ENCODE data around the gene NARS2. TPM values are rescaled to one million over a fixed set of nuclear protein-coding genes. Genes with fewer than 3 reads are reported as not detected.
"Not testable (repeated sequence)": the region's sequence is repeated elsewhere in the genome, so short reads cannot be mapped to it uniquely, and the experiment has no call there.

Gene NARS2
- total RNA-seq = 10 to 100 TPM; 14.3 to 21.1 TPM

- H3K4me1 Mint-ChIP-seq = peaks cover 11% of the 10 kb centered on the region
- no peaks in the 10 kb centered on the region for H3K27me3 Mint-ChIP-seq
- H3K36me3 Mint-ChIP-seq (ENCODE audit: low read depth) = peaks cover 26% of the 10 kb centered on the region
- H3K27ac Mint-ChIP-seq = peak within 1 kb of the TSS; percentile 88
- peak within 1 kb of the TSS; percentile 89 for H3K4me3 Mint-ChIP-seq
- ATAC-seq (replicated peaks) = peak; percentile 97
- H3K9me3 Mint-ChIP-seq = no peaks in the 10 kb centered on the region
Measured at GRCh38 chr11:78574386-78575381, at the start of gene NARS2. NARS2 (minus strand) TSS chr11:78574864; CDS start chr11:78574488, 376 bp downstream.

- H3K9me3 Mint-ChIP-seq = peaks cover 9% of the 10 kb centered on the region
- ATAC-seq (replicated peaks) = no peak
Measured at GRCh38 chr11:78622666-78623065, 48.0 kb upstream of the NARS2 start.

GRCh38 chr11:78620159-78620558 lies 45.5 kb upstream of the NARS2 start:
- Mint-ChIP-seq H3K27ac (no peak overlapping the region), H3K4me3 (no peak overlapping the region), H3K4me1 (no peaks in the 10 kb centered on the region), H3K36me3 (ENCODE audit: low read depth) (no peaks in the 10 kb centered on the region), H3K9me3 (peaks cover 9% of the 10 kb centered on the region), H3K27me3 (no peaks in the 10 kb centered on the region)
- no peak for ATAC-seq (replicated peaks)

More at GRCh38 chr11:78622666-78623065, 48.0 kb upstream of the NARS2 start:
- H3K4me3 Mint-ChIP-seq = no peak overlapping the region
- H3K27ac Mint-ChIP-seq = no peak overlapping the region
- no peaks in the 10 kb centered on the region for H3K4me1 Mint-ChIP-seq
- no peaks in the 10 kb centered on the region for H3K36me3 Mint-ChIP-seq (ENCODE audit: low read depth)
- peaks cover 3% of the 10 kb centered on the region for H3K27me3 Mint-ChIP-seq

GRCh38 chr11:78615724-78616123 lies 41.1 kb upstream of the NARS2 start:
- H3K4me1 Mint-ChIP-seq = no peaks in the 10 kb centered on the region
- peaks cover 14% of the 10 kb centered on the region for H3K9me3 Mint-ChIP-seq
- H3K27ac Mint-ChIP-seq = no peak overlapping the region
- H3K27me3 Mint-ChIP-seq = peaks cover 5% of the 10 kb centered on the region
- no peak for ATAC-seq (replicated peaks)
- H3K4me3 Mint-ChIP-seq = no peak overlapping the region
- H3K36me3 Mint-ChIP-seq (ENCODE audit: low read depth) = no peaks in the 10 kb centered on the region

- Mint-ChIP-seq H3K27ac (no peak overlapping the region), H3K4me1 (no peaks in the 10 kb centered on the region), H3K27me3 (peaks cover 5% of the 10 kb centered on the region), H3K9me3 (peaks cover 5% of the 10 kb centered on the region), H3K4me3 (no peak overlapping the region), H3K36me3 (ENCODE audit: low read depth) (no peaks in the 10 kb centered on the region)
- ATAC-seq (replicated peaks) = no peak
Measured at GRCh38 chr11:78613378-78613813, 38.7 kb upstream of the NARS2 start.

GRCh38 chr11:78612721-78613377 lies 38.2 kb upstream of the NARS2 start:
- Mint-ChIP-seq H3K27me3 (peaks cover 5% of the 10 kb centered on the region), H3K36me3 (ENCODE audit: low read depth) (no peaks in the 10 kb centered on the region), H3K4me1 (no peaks in the 10 kb centered on the region), H3K4me3 (no peak overlapping the region), H3K27ac (no peak overlapping the region), H3K9me3 (peaks cover 5% of the 10 kb centered on the region)
- no peak for ATAC-seq (replicated peaks)

GRCh38 chr11:78609321-78609720 lies 34.7 kb upstream of the NARS2 start:
- not testable (repeated sequence) for H3K4me1 Mint-ChIP-seq; H3K27me3 Mint-ChIP-seq; H3K4me3 Mint-ChIP-seq; H3K9me3 Mint-ChIP-seq; H3K36me3 Mint-ChIP-seq (ENCODE audit: low read depth); ATAC-seq (replicated peaks); H3K27ac Mint-ChIP-seq

- Mint-ChIP-seq H3K27me3 (peaks cover 9% of the 10 kb centered on the region), H3K36me3 (ENCODE audit: low read depth) (no peaks in the 10 kb centered on the region), H3K4me1 (no peaks in the 10 kb centered on the region), H3K27ac (no peak overlapping the region), H3K9me3 (no peaks in the 10 kb centered on the region), H3K4me3 (no peak overlapping the region)
- ATAC-seq (replicated peaks) = no peak
Measured at GRCh38 chr11:78607696-78608095, 33.0 kb upstream of the NARS2 start.

GRCh38 chr11:78606667-78607066 lies 32.0 kb upstream of the NARS2 start:
- Mint-ChIP-seq H3K36me3 (ENCODE audit: low read depth) (no peaks in the 10 kb centered on the region), H3K27me3 (peaks cover 15% of the 10 kb centered on the region), H3K4me3 (no peak overlapping the region), H3K9me3 (no peaks in the 10 kb centered on the region), H3K27ac (no peak overlapping the region), H3K4me1 (no peaks in the 10 kb centered on the region)
- no peak for ATAC-seq (replicated peaks)

- Mint-ChIP-seq H3K27ac (no peak overlapping the region), H3K4me3 (no peak overlapping the region), H3K27me3 (peaks cover 26% of the 10 kb centered on the region), H3K9me3 (no peaks in the 10 kb centered on the region), H3K36me3 (ENCODE audit: low read depth) (no peaks in the 10 kb centered on the region), H3K4me1 (no peaks in the 10 kb centered on the region)
- ATAC-seq (replicated peaks) = no peak
Measured at GRCh38 chr11:78605296-78605695, 30.6 kb upstream of the NARS2 start.

GRCh38 chr11:78603792-78604191 lies 29.1 kb upstream of the NARS2 start:
- Mint-ChIP-seq H3K4me1 (no peaks in the 10 kb centered on the region), H3K9me3 (no peaks in the 10 kb centered on the region), H3K27me3 (peaks cover 27% of the 10 kb centered on the region), H3K4me3 (no peak overlapping the region), H3K36me3 (ENCODE audit: low read depth) (no peaks in the 10 kb centered on the region), H3K27ac (no peak overlapping the region)
- ATAC-seq (replicated peaks) = no peak

GRCh38 chr11:78602771-78603170 lies 28.1 kb upstream of the NARS2 start:
- ATAC-seq (replicated peaks); H3K4me3 Mint-ChIP-seq; H3K4me1 Mint-ChIP-seq; H3K27ac Mint-ChIP-seq; H3K36me3 Mint-ChIP-seq (ENCODE audit: low read depth); H3K9me3 Mint-ChIP-seq: not testable (repeated sequence)
- peaks cover 27% of the 10 kb centered on the region for H3K27me3 Mint-ChIP-seq

- not testable (repeated sequence) for H3K36me3 Mint-ChIP-seq (ENCODE audit: low read depth); H3K27ac Mint-ChIP-seq; H3K9me3 Mint-ChIP-seq; H3K4me1 Mint-ChIP-seq; ATAC-seq (replicated peaks); H3K4me3 Mint-ChIP-seq
- peaks cover 27% of the 10 kb centered on the region for H3K27me3 Mint-ChIP-seq
Measured at GRCh38 chr11:78601066-78601465, 26.4 kb upstream of the NARS2 start.

GRCh38 chr11:78597579-78597978 lies 22.9 kb upstream of the NARS2 start:
- H3K36me3 Mint-ChIP-seq (ENCODE audit: low read depth); H3K27ac Mint-ChIP-seq; H3K4me3 Mint-ChIP-seq; ATAC-seq (replicated peaks); H3K4me1 Mint-ChIP-seq; H3K9me3 Mint-ChIP-seq: not testable (repeated sequence)
- H3K27me3 Mint-ChIP-seq = peaks cover 23% of the 10 kb centered on the region

All from activated T-helper 17 cell treated with anti-CD3 and anti-CD28 coated beads, Interleukin-2, amount 50 U/mL, for 72 hours (primary cell).